ENCODE data around the gene SSTR1.

The SSTR1 gene

DNA sequence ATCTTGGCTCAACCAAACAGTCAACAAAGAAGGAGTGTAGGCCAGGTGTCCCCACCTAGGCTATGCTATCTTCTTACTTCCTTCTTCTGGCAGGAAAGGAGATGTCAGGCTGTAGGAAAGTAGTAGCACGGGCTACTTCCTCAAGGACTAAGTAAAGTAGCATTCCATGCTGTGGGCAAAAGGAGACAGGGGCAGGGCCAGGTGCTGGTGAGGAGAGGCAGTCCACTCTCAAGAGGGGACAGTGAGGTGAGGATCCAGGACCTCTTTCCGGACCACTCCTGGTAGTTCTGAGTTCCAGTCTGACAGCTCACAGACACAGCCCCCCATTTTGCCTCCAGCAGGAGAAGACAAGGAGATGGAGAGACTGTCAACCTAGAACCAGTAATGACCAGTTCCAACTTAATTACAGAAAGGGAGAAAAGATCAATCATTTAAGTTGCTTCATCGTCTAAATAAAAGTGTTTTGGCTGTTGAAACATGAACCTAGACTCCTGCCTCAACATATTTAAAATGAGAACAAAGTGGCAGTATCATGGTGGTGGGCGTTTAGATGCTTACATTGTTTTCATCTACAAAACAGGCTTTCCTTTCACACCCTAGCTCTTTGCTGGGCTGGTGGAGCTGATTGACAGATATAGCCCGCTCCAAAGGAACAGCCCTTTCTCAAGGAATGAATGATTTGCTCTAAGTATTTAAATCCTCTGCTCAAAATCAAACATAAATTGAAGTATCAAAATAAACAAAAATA, 5.1 kb upstream of the SSTR1 start:
- in situ Hi-C loops (cut with MboI; ENCODE audit: low sequenced_read_pairs) = no loop called here

DNA sequence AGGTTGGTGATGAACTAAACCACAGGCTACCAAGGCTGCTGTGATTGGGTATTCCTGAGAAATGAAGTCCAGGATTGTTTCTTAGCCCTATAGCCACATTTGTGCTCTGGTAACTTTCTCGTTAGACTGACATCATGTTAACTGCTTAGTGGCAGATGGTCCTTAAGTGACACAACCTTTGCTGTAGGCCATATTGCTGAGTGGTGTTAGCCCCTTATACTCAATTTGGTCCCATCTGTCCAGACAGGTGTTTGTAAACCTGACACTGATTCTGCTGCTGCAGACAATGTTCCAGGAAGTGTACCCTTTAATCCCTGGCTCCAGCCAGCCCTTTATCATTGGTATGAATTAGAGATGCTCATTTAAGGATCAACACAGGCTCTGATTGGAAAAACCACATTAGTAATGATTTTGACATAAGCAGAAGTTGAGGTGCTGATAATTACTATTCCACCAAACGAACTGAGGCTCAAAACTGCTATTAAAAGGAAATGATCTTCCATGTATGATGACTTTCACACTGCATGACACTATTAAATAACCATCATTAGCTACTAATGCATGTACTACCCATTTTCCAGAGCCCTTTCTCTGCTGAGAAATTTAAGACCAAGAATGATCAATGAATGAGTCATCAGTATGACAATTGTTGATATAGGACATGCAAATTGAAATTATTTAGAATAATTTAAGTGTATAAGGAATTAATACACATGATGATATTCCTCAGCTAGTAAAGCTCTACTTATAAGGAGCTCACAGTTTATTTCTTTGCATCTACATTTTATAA, 3.6 kb upstream of the SSTR1 start:
- in situ Hi-C loops (cut with MboI; ENCODE audit: low sequenced_read_pairs) = no loop called here

DNA sequence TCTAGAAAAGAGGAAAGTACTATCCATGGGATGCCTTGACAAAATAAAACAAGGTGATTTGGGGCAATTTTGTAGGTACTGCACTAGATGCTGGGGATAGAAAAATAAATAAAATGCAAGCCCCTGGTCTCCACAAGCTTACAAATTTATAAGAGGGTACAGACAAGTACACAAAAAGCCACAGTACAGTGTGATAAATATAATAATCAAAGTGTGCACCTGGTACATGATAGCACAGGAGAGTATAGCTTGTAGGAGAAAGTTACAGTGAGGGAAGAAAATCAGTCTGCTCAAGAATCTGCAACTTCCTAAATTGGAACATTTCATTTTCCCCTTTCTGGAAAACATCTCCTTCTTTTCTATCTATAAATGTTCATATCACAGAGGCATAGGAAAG, 3.0 kb upstream of the SSTR1 start:
- in situ Hi-C loops (cut with MboI; ENCODE audit: low sequenced_read_pairs) = no loop called here

DNA sequence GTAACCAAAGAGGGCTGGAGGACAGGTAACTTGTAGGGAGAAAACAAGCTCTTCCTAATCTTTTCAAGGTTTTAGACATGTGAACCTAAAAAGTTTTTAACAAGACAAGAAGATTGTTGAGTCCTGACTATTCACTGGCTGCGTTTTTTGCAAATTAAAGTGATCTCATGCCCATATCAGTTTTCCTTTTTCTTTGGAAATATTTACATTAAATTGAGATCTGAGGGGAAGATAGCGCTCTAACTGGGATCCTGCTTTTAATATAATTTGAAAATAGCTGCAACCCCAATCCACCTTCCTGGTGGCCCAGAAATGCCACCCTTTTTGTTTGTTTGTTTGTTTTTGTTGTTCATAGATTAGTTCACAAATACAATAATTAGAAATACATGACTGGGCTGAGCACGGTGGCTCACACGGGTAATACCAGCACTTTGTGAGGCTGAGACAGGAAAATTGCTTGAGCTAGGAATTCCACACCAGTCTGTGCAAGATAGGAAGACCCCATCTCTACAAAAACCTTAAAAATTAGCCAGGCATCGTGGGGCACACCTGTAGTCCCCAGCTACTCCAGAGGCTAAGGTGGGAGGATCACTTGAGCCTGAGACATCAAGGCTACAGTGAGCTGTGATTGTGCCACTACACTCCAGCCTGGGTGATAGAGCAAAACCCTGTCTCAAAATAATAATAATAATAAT, 2.4 kb upstream of the SSTR1 start:
- in situ Hi-C loops (cut with MboI; ENCODE audit: low sequenced_read_pairs) = no loop called here

DNA sequence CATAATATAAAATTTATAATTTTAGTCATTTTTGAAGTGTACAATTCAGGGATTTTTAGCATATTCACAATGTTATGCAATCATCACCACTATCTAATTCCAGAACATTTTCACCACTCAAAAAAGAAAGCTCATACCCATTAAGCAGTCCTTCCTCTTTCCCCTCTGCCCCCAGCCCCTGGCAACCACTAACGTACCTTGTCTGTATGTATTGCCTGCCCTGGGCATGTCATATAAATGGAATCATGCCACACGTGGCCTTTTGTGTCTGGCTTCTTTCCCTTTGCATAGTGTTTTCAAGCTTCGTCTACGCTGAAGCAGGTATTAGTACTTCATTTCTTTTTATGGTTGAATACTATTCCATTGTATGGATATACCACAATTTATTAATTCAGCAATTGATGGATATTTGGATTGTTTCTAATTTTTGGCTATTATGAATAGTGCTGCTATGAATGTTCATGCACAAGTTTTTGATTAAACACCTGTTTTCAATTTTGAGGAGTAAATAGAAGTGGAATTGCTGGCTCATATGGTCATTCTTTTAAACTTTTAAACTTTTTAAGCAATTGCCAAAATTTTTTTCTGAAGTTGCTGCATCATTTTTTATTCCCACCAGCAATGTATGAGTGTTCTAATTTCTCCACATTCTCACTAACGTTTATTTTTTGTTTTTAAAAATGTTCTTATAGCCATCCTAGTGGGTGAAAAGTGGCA, 1.6 kb upstream of the SSTR1 start:
- in situ Hi-C loops (cut with MboI; ENCODE audit: low sequenced_read_pairs) = no loop called here

DNA sequence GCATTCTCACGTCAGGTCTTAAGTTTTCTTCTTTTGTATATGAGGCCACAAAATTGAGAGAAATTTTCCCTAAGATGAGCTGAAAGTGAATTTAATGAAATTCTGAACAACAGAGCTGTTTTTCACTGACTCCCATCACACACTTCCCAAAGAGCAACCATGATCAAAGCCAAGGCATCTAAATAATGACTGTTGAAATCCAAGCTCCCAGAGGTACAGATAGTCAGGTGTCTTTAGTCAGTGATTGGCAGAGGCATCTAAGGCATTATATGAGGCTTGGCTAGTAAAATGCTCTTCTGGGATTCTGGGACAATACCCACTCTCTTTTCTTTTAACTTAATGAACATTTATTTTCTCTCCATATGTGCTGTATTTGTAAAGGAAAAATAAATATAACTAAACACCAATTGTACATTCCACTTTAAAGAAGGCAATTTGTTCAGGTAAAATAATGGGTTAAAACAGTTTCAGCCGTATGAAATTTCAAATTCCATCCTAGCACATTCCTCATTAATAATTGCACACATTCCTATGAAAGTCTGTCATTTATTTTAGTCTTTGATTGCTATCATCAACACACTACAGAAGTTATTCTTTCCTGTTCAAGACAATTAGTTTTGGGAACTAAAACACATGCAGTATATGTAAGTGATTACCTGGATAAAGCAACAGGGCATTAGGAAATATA, 871 bp upstream of the SSTR1 start:
- in situ Hi-C loops (cut with MboI; ENCODE audit: low sequenced_read_pairs) = no loop called here

DNA sequence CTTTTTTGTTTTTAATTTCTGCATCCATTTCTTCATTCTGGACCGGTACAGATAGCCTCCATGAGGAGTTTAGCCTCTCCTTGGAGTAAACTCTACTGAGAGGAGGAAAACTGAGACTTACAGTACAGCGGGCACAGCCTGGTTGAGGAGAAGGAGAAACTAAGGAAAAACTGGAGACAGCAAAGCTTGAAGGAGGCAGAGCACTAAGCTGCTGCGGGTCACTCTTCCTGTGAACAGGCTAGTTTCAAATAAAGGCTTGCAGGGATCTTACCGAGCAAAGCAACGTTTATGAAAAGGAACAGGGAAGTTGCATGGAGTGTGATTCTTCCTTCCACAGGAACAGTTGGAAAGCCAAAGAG, 348 bp upstream of the SSTR1 start:
- in situ Hi-C loops (cut with MboI; ENCODE audit: low sequenced_read_pairs) = no loop called here

DNA sequence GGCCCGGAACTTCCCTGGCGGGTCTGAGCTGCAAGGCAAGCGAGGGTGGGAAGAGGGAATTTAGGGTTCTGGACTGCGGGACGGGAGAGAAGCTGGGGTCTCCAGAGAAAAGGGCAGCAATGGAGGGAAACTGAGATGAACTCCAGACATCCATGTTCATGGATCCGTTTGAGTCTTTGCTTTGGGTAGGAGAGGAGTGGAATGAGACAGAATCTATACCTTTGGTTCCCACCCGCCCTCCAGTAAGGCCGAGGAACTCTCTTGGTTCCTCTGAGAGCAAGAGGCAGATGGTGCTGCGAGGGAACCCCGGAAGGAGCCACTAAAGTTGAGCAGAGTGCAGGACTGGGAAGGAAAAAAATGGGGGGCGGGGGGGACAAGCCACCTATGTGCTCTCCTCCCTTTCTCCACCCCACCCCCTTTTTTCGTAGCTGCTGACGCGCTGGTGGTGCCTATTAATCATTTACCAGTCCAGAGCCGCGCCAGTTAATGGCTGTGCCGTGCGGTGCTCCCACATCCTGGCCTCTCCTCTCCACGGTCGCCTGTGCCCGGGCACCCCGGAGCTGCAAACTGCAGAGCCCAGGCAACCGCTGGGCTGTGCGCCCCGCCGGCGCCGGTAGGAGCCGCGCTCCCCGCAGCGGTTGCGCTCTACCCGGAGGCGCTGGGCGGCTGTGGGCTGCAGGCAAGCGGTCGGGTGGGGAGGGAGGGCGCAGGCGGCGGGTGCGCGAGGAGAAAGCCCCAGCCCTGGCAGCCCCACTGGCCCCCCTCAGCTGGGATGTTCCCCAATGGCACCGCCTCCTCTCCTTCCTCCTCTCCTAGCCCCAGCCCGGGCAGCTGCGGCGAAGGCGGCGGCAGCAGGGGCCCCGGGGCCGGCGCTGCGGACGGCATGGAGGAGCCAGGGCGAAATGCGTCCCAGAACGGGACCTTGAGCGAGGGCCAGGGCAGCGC, 1.2 kb downstream of the SSTR1 start:
- in situ Hi-C loops (cut with MboI; ENCODE audit: low sequenced_read_pairs) = no loop called here

DNA sequence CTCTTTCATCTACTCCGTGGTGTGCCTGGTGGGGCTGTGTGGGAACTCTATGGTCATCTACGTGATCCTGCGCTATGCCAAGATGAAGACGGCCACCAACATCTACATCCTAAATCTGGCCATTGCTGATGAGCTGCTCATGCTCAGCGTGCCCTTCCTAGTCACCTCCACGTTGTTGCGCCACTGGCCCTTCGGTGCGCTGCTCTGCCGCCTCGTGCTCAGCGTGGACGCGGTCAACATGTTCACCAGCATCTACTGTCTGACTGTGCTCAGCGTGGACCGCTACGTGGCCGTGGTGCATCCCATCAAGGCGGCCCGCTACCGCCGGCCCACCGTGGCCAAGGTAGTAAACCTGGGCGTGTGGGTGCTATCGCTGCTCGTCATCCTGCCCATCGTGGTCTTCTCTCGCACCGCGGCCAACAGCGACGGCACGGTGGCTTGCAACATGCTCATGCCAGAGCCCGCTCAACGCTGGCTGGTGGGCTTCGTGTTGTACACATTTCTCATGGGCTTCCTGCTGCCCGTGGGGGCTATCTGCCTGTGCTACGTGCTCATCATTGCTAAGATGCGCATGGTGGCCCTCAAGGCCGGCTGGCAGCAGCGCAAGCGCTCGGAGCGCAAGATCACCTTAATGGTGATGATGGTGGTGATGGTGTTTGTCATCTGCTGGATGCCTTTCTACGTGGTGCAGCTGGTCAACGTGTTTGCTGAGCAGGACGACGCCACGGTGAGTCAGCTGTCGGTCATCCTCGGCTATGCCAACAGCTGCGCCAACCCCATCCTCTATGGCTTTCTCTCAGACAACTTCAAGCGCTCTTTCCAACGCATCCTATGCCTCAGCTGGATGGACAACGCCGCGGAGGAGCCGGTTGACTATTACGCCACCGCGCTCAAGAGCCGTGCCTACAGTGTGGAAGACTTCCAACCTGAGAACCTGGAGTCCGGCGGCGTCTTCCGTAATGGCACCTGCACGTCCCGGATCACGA, 2.2 kb downstream of the SSTR1 start:
- in situ Hi-C loops (cut with MboI; ENCODE audit: low sequenced_read_pairs) = no loop called here

DNA sequence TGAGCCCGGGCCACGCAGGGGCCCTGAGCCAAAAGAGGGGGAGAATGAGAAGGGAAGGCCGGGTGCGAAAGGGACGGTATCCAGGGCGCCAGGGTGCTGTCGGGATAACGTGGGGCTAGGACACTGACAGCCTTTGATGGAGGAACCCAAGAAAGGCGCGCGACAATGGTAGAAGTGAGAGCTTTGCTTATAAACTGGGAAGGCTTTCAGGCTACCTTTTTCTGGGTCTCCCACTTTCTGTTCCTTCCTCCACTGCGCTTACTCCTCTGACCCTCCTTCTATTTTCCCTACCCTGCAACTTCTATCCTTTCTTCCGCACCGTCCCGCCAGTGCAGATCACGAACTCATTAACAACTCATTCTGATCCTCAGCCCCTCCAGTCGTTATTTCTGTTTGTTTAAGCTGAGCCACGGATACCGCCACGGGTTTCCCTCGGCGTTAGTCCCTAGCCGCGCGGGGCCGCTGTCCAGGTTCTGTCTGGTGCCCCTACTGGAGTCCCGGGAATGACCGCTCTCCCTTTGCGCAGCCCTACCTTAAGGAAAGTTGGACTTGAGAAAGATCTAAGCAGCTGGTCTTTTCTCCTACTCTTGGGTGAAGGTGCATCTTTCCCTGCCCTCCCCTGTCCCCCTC, 3.0 kb downstream of the SSTR1 start:
- in situ Hi-C loops (cut with MboI; ENCODE audit: low sequenced_read_pairs) = no loop called here

DNA sequence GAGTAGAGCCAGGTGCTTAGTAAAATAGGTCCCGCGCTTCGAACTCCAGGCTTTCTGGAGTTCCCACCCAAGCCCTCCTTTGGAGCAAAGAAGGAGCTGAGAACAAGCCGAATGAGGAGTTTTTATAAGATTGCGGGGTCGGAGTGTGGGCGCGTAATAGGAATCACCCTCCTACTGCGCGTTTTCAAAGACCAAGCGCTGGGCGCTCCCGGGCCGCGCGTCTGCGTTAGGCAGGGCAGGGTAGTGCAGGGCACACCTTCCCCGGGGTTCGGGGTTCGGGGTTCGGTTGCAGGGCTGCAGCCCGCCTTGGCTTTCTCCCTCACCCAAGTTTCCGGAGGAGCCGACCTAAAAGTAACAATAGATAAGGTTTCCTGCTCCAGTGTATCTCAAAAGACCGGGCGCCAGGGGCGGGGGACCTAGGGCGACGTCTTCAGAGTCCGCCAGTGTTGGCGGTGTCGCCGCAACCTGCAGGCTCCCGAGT, 3.6 kb downstream of the SSTR1 start:
- in situ Hi-C loops (cut with MboI; ENCODE audit: low sequenced_read_pairs) = no loop called here

DNA sequence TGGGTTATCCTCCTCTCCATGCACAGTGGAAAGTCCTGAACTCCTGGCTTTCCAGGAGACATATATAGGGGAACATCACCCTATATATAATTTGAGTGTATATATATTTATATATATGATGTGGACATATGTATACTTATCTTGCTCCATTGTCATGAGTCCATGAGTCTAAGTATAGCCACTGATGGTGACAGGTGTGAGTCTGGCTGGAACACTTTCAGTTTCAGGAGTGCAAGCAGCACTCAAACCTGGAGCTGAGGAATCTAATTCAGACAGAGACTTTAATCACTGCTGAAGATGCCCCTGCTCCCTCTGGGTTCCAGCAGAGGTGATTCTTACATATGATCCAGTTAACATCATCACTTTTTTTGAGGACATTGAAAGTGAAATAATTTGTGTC, 4.4 kb downstream of the SSTR1 start:
- in situ Hi-C loops (cut with MboI; ENCODE audit: low sequenced_read_pairs) = no loop called here

DNA sequence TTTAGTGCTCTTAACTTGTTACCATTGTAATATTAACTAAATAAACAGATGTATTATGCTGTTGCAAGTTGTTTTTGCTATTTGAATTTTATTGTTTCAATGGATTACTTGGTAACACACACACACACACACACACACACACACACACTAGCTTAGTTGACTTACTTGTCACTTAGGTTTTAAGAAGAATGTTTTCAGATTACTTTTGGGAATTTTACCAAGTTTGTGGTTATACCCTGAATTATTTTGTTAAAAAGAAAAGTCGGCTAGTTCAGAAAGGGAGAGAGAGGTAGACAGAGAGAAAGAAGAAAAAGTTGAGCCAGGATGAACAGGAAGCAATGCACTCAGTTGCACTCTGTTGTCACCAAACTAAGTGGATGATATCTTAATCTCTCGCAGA, 5.3 kb downstream of the SSTR1 start:
- in situ Hi-C loops (cut with MboI; ENCODE audit: low sequenced_read_pairs) = no loop called here

DNA sequence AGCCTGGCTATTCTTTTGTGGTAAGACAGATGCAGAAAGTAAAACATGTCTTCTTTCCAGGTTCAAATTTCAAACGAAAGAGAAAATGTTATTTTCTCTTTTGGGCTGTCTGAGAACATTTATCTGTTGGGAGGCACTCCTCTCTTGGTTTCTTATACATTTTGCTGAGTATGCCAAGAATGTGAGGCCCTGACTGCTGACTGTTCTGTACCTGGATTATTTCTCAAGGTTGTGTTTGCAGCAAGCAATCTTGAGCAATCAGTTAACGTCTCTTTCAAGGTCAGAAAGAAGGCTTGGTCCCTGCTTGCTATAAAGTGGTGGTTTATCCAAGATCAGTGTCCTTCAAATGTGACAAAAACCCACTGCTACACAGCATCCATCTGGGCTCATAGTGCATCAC, 9.8 kb downstream of the SSTR1 start:
- in situ Hi-C loops (cut with MboI; ENCODE audit: low sequenced_read_pairs) = no loop called here

DNA sequence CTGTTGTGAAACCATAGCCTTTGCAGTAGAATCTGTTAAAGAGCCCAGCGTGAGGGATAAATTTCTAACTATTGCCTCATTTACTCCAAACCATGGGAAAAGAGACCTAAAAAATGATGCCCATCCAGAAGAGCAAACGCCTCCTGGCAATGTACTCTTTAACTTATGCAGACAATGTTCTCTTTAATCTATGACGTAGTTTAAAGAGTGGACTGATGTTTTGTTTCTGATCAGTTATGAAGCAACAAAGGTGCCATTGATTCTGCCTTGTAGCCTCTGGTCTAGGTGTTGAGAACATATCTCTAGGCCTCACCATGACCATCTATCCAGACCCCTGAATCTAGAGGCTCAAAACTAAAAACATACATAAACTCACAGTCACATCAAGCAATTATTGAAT, 13.4 kb downstream of the SSTR1 start:
- in situ Hi-C loops (cut with MboI; ENCODE audit: low sequenced_read_pairs) = no loop called here

DNA sequence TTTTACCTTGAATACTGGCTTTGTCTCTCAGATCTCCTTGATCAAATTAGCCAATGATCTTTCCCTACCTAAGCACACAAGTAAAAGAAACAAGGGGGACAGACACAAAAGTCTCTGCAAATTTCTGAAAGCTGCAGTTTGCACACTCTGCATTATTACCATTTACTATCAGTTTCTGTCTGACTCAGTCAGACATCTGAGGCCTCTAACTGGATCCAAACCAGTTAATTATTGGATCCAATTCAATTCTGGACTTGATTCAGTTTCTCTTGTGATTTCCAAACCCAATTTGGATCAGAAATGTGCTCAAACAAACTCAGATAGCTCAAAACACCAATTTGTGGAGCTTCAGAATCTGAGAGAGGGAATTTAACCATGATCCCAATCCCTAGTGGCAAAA, 16.6 kb downstream of the SSTR1 start:
- in situ Hi-C loops (cut with MboI; ENCODE audit: low sequenced_read_pairs) = no loop called here

DNA sequence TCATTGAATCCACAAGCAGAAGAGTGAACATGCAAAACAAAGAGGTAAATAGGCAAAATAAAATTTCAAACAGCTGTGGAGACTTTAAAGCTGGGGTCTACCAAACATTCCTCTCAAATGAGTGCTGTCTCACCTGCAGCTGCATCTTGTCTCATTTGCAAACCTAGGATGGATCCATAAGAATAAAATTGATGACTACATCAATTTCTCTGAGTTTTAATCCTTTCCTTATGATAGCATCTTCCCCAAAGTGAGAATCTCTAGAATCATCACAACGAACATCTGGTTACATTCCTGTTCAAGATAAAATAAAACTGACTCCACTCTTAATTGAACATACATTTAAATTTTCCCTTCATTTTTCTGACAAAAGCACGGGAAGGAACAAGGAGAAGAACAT, 18.2 kb downstream of the SSTR1 start:
- in situ Hi-C loops (cut with MboI; ENCODE audit: low sequenced_read_pairs) = no loop called here

DNA sequence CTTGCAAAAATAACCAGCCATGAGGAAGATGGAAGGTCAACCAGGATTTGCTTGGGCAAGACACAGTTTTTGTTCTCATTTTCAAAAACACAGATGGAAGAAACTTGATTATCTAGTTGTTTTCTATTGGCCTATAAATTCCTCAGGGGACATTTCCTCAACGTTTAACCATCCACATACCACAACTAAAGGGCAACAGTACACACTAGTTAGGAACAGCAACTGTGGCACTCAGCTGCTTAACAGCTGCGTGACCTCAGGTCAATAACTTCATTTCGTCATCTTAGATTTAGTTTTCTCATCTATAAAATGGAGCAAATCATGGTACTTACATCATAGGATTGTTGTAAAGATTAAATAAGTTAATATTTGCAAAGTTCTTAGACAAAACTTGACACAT, 18.7 kb downstream of the SSTR1 start:
- in situ Hi-C loops (cut with MboI; ENCODE audit: low sequenced_read_pairs) = no loop called here
